HUES6 (cell line): ENCODE measurements around the gene LTC4S.

Experiments used
- H3K27ac ChIP-seq: 2 replicates; pipeline ENCODE4 v1.7.0; 2013; ENCODE audit warnings: low read depth, mild to moderate bottlenecking, low read length, inconsistent platforms
- H3K27me3 ChIP-seq: 2 replicates; pipeline ENCODE4 v1.6.1; 2013; ENCODE audit warnings: low read length; ENCODE audit not compliant: control insufficient read depth, insufficient read depth
- H3K36me3 ChIP-seq: 2 replicates; pipeline ENCODE4 v1.6.1; 2013; ENCODE audit warnings: low read length; ENCODE audit not compliant: control insufficient read depth, insufficient read depth
- H3K4me1 ChIP-seq: 2 replicates; pipeline ENCODE4 v1.6.1; 2013; ENCODE audit warnings: low read length; ENCODE audit not compliant: control insufficient read depth, insufficient read depth
- H3K4me3 ChIP-seq: 2 replicates; pipeline ENCODE4 v1.5.1; 2013; ENCODE audit warnings: low read depth, low read length
- H3K9ac ChIP-seq: one replicate; pipeline ENCODE4 v1.6.1; 2013; ENCODE audit warnings: mild to moderate bottlenecking, low read length
- H3K9me3 ChIP-seq: 2 replicates; pipeline ENCODE4 v1.6.1; 2013; ENCODE audit warnings: low read depth, low read length; ENCODE audit not compliant: control insufficient read depth, insufficient read depth

The LTC4S gene

GRCh38 chr5:179821298-179822058 lies 27.7 kb downstream of the LTC4S start:
- peaks cover 34% of the 10 kb centered on the region for H3K4me1 ChIP-seq
- peak overlapping the region; percentile 80 for H3K4me3 ChIP-seq
- H3K9ac ChIP-seq: peak overlapping the region; percentile 97
- H3K27ac ChIP-seq: peak overlapping the region; percentile 85; the same call in 1 of the 2 replicates
- no peaks in the 10 kb centered on the region for H3K27me3 ChIP-seq
- peaks cover 46% of the 10 kb centered on the region for H3K36me3 ChIP-seq
- H3K9me3 ChIP-seq: no peaks in the 10 kb centered on the region

GRCh38 chr5:179822059-179822432 lies 28.3 kb downstream of the LTC4S start:
- H3K4me1 ChIP-seq: peaks cover 34% of the 10 kb centered on the region
- no peaks in the 10 kb centered on the region for H3K9me3 ChIP-seq
- peak overlapping the region; percentile 80 for H3K4me3 ChIP-seq
- H3K27me3 ChIP-seq: no peaks in the 10 kb centered on the region
- peaks cover 51% of the 10 kb centered on the region for H3K36me3 ChIP-seq
- H3K27ac ChIP-seq: no peak overlapping the region
- no peak overlapping the region for H3K9ac ChIP-seq

- Histone ChIP-seq H3K4me3 (peak overlapping the region; percentile 80), H3K4me1 (peaks cover 36% of the 10 kb centered on the region), H3K36me3 (peaks cover 55% of the 10 kb centered on the region), H3K9ac (peak overlapping the region; percentile 26), H3K27ac (no peak overlapping the region), H3K27me3 (no peaks in the 10 kb centered on the region), H3K9me3 (no peaks in the 10 kb centered on the region)
These were observed 28.7 kb downstream of the LTC4S start for GRCh38 chr5:179822444-179822990.

GRCh38 chr5:179823937-179824744 lies 30.4 kb downstream of the LTC4S start:
- Histone ChIP-seq H3K27ac (no peak overlapping the region), H3K4me3 (no peak overlapping the region), H3K9me3 (no peaks in the 10 kb centered on the region), H3K36me3 (peaks cover 70% of the 10 kb centered on the region), H3K4me1 (peaks cover 38% of the 10 kb centered on the region), H3K27me3 (no peaks in the 10 kb centered on the region), H3K9ac (no peak overlapping the region)

GRCh38 chr5:179824745-179825112 lies 30.9 kb downstream of the LTC4S start:
- Histone ChIP-seq H3K36me3 (peaks cover 76% of the 10 kb centered on the region), H3K4me1 (peaks cover 38% of the 10 kb centered on the region), H3K27me3 (no peaks in the 10 kb centered on the region), H3K27ac (no peak overlapping the region), H3K4me3 (no peak overlapping the region), H3K9ac (no peak overlapping the region), H3K9me3 (no peaks in the 10 kb centered on the region)

- no peak overlapping the region for H3K27ac ChIP-seq
- no peak overlapping the region for H3K4me3 ChIP-seq
- H3K36me3 ChIP-seq: peaks cover 86% of the 10 kb centered on the region
- no peaks in the 10 kb centered on the region for H3K27me3 ChIP-seq
- no peaks in the 10 kb centered on the region for H3K9me3 ChIP-seq
- no peak overlapping the region for H3K9ac ChIP-seq
- peaks cover 32% of the 10 kb centered on the region for H3K4me1 ChIP-seq
These were observed 31.9 kb downstream of the LTC4S start for GRCh38 chr5:179825655-179826182.

GRCh38 chr5:179827680-179828079 lies 33.9 kb downstream of the LTC4S start:
- Histone ChIP-seq H3K27me3 (no peaks in the 10 kb centered on the region), H3K36me3 (peaks cover 97% of the 10 kb centered on the region), H3K9me3 (no peaks in the 10 kb centered on the region), H3K4me3 (no peak overlapping the region), H3K27ac (no peak overlapping the region), H3K9ac (no peak overlapping the region), H3K4me1 (peaks cover 23% of the 10 kb centered on the region)

GRCh38 chr5:179828756-179829421 lies 35.1 kb downstream of the LTC4S start:
- Histone ChIP-seq H3K4me1 (peaks cover 22% of the 10 kb centered on the region), H3K36me3 (peaks cover 97% of the 10 kb centered on the region), H3K9ac (no peak overlapping the region), H3K4me3 (no peak overlapping the region), H3K9me3 (no peaks in the 10 kb centered on the region), H3K27me3 (no peaks in the 10 kb centered on the region), H3K27ac (no peak overlapping the region)

- Histone ChIP-seq H3K27ac (0 out of 2 replicates have a peak overlapping the region, but pooled peaks have one; percentile 3), H3K4me3 (no peak overlapping the region), H3K27me3 (no peaks in the 10 kb centered on the region), H3K9me3 (no peaks in the 10 kb centered on the region), H3K36me3 (peaks cover 91% of the 10 kb centered on the region), H3K9ac (no peak overlapping the region), H3K4me1 (peaks cover 22% of the 10 kb centered on the region)
These were observed 36.1 kb downstream of the LTC4S start for GRCh38 chr5:179829732-179830435.

GRCh38 chr5:179830818-179831468 lies 37.2 kb downstream of the LTC4S start:
- no peaks in the 10 kb centered on the region for H3K27me3 ChIP-seq
- H3K9me3 ChIP-seq: no peaks in the 10 kb centered on the region
- no peak overlapping the region for H3K9ac ChIP-seq
- no peak overlapping the region for H3K27ac ChIP-seq
- H3K4me1 ChIP-seq: peaks cover 22% of the 10 kb centered on the region
- H3K4me3 ChIP-seq: no peak overlapping the region
- H3K36me3 ChIP-seq: peaks cover 86% of the 10 kb centered on the region
